GM21786 (cell line): ENCODE results near the gene ADGRG7.
"Not testable (repeated sequence)": the region's sequence is repeated elsewhere in the genome, so short reads cannot be mapped to it uniquely, and the experiment has no call there.

ENCODE experiments used
- ATAC-seq: cut with Tn5 transposase; IDR thresholded peaks from one replicate; pipeline ENCODE4 v1.9.1; 2021; ENCODE audit not compliant: unreplicated experiment

ADGRG7 gene

GRCh38 chr3:100609305-100609704 is at the start of gene ADGRG7:
TSS of gene ADGRG7 (plus strand) at chr3:100609601. CDS start at chr3:100609857, 256 bp downstream.
- no peak for ATAC-seq

- ATAC-seq: no peak
Measured at GRCh38 chr3:100560426-100560825, 49.0 kb upstream of the ADGRG7 start.

GRCh38 chr3:100561459-100562158 is 47.8 kb upstream of the ADGRG7 start:
- no peak for ATAC-seq

GRCh38 chr3:100562224-100562857 is 47.1 kb upstream of the ADGRG7 start:
- no peak for ATAC-seq

GRCh38 chr3:100563228-100563627 is 46.2 kb upstream of the ADGRG7 start:
- ATAC-seq: no peak

- no peak for ATAC-seq
Measured at GRCh38 chr3:100563652-100564211, 45.7 kb upstream of the ADGRG7 start.

GRCh38 chr3:100570811-100571210 is 38.6 kb upstream of the ADGRG7 start:
- ATAC-seq: no peak

GRCh38 chr3:100574536-100574935 is 34.9 kb upstream of the ADGRG7 start:
- ATAC-seq: no peak

- no peak for ATAC-seq
Measured at GRCh38 chr3:100575704-100576103, 33.7 kb upstream of the ADGRG7 start.

GRCh38 chr3:100577382-100578008 is 31.9 kb upstream of the ADGRG7 start:
- ATAC-seq: no peak

GRCh38 chr3:100578646-100579045 is 30.8 kb upstream of the ADGRG7 start:
- no peak for ATAC-seq

- ATAC-seq: no peak
Measured at GRCh38 chr3:100580147-100580546, 29.3 kb upstream of the ADGRG7 start.

- ATAC-seq: no peak
Measured at GRCh38 chr3:100581650-100582049, 27.8 kb upstream of the ADGRG7 start.

GRCh38 chr3:100582157-100582556 is 27.2 kb upstream of the ADGRG7 start:
- not testable (repeated sequence) for ATAC-seq

GRCh38 chr3:100584101-100584660 is 25.2 kb upstream of the ADGRG7 start:
- no peak for ATAC-seq

- no peak for ATAC-seq
Measured at GRCh38 chr3:100586832-100587231, 22.6 kb upstream of the ADGRG7 start.

GRCh38 chr3:100588251-100588650 is 21.1 kb upstream of the ADGRG7 start:
- ATAC-seq: no peak

- ATAC-seq: peak; percentile 83
Measured at GRCh38 chr3:100590114-100590839, 19.1 kb upstream of the ADGRG7 start.

- ATAC-seq: no peak
Measured at GRCh38 chr3:100590840-100591147, 18.6 kb upstream of the ADGRG7 start.

- no peak for ATAC-seq
Measured at GRCh38 chr3:100591411-100591810, 18.0 kb upstream of the ADGRG7 start.
